ENCODE data around the gene HMOX2. TPM values are rescaled to one million over a fixed set of nuclear protein-coding genes. Genes with fewer than 3 reads are reported as not detected.

HMOX2 gene
- total RNA-seq, 2 donors from 2014 or later, result 28.3 to 30.5 TPM

DNA sequence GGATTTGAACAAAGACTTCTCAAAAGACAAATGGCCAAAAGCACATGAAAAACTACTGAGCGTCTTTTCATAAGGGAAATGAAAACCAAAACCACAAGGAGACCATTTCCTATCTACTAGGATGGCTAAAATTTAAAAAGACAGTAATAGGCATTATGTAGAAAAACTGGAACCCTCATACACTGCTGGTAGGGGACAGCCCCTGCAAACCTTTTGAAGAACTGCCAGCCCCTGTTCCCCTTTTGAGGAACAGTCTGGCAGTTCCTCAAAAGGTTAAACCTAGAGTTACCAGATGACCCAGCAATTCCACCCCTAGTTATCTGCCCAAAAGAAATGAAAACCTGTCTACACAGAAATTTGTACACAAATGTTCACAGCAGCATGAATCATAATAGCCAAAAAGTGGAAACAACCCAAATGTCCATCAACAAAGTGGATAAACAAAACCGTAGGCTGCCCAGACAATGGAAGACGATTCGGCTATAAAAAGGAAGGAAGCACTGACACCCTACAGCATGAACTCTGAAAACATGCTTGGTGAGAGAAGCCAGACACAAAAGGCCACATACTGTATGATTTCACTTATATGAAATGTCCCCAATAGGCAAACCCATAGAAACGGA lies 39.5 kb downstream of the HMOX2 start:
- no peak for DNase-seq (ENCODE audit: low spot score)
- intact Hi-C loops (cut with DNase I), result no loop called here

DNA sequence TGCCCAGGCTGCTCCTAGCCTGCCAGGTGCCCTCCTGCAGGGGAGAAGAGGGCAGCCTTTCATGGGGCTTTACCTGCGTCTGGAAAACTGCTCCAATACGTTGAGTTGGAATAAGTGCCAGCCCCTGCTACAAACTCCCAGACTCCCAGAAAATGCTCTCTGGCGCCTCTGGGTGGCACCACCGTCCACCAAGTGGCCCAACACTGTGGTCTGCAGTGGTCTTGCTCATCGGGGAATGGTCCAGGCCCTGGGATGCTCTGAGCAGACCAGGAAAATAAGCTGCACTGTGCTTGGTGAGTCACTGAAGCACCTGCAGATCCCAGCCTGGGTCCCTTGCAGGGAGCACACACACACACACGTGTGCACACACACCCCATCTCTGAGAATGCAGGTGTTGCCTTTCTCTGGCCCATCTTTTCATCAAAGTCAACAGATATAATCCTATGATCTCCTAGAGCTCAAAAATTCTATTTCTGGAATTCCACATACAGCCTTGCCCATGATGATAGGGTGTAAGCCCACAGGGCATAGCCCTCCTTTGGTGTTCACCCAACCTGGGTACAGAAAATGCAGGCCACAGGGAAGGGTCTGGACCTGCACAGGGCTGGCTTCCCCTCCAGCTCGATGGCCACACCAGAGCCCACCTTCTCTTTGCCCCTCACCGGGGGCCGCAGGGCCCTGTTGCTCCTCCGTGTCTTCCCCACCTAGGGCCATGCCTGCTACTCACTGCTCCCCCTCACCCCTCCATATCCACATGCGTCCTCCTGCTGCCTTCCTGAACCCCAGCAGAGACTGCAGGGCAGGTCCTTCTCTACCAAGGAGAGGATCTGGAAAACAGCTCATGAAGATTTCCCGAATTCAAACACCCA lies 41.8 kb downstream of the HMOX2 start:
- no peak for DNase-seq (ENCODE audit: low spot score)
- intact Hi-C loops (cut with DNase I), result no loop called here

DNA sequence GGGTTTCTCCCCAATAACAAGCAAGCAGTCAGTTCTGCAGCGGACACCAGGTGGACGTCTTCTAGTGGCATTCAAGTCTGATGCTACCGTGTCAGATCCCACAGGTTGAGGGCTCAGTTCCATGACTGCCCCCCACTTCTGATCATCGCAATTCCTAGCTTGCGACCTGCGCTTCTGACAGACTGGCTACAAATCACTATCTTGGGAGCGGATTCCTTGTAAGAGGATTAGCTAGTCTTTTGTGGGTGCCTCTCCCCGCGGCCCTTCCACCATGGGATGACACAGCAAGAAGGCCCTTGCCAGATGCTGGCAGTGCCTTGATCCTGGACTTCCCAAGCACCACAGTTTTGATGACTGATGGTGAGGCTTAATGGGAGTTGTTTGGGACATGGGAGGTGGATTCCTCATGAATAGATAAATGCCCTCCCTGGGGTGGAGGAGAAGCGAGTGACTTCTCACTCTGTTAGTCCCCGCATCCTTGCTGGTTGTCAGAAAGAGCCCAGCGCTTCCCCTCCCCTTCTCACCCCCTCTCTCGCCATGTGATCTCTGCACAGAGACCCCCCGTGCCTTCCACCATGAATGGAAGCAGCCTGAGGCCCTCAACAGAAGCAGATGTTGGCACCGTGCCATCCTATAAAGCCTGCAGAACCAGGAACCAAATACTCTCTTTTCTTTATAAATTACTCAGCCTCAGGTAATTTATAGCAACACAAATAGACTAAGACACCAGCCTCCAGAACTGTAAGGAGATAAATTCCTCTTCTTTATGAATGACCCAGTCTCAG lies 43.3 kb downstream of the HMOX2 start:
- intact Hi-C loops (cut with DNase I), result no loop called here
- DNase-seq (ENCODE audit: low spot score), result no peak

DNA sequence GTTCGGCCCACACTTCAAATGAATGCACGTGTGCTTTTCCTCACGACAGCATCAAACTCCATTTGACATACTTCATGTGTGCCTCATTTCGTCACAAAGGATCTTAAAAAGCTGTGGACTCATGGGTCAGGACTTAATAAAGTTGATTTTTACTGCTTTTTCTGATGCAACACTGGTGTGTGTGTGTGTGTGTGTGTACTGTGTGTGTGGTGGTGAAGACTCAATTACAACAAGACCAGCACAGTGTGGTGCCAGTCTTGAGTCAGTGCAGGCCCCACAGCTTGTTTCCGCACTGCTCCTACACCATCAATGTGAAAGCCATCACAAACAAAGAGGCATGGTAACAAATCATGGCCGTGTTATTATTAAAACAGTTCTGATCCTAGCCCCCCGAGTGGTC lies 44.7 kb downstream of the HMOX2 start:
- no peak for DNase-seq (ENCODE audit: low spot score)

DNA sequence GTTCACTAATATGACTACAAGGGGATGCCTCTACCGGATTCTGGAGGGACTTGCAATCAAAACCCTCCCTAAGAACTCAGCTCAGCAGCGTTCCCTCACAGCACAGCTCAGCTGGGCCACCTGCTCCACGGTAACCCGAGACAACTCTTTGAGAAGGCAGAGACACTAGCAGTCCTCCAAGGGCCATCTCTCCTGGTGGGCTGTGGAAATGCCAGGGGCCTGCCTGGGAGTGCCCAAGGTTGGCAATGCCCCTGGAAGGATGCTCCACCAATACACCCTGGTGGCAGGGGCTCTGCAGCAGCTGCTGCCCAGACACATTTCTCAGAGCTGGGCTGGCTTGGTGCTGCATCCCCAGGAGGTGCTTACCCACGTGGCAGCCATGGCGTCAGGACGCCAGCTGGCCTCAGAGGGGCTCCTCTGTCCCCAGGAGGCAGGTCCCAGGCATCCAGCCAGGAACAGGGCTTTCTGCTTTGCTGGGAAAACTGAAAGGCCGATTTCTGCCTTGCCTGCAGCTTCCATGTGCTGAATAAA lies 45.9 kb downstream of the HMOX2 start:
- intact Hi-C loops (cut with DNase I), result no loop called here
- DNase-seq (ENCODE audit: low spot score), result no peak

More for the DNA sequence above, 44.7 kb downstream of the HMOX2 start:
- intact Hi-C loops (cut with DNase I), result no loop called here

DNA sequence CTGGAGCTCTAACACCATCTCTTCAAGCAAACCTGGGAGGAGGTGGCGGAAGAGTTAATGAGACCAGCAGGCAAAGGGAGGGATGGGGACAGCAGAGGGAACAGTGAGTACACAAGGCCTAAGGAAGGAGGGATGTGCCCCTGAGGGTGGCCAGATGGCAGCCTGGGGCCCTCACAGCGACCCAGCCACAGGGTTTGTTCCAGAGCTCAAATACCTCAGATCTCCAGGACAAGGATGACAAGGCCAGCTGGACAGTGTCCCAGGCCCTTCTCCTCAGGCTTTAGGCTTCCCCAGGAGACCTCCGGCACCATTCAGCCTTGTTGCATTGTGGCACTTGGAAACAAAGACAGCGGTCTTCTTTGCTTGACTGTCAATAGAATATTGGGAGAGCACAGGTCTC lies 47.5 kb downstream of the HMOX2 start:
- intact Hi-C loops (cut with DNase I), result no loop called here
- DNase-seq (ENCODE audit: low spot score), result no peak

DNA sequence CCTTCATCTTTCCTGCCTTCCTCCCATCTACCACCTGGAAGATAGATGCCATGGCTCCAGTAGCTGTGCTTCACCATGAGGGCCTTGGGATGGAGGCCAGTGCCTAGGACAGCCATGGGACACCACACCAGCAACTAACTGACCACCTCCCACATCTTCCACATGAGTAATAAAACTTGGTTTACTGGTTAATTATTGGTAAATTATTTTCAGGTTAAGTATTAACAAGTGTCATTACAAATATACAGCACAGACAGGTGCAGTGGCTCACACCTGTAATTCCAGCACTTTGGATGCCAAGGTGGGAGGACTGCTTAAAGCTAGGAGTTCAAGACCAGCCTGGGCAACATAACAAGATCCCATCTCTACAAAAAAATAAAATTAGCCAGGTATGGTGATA lies 48.4 kb downstream of the HMOX2 start:
- intact Hi-C loops (cut with DNase I), result no loop called here
- DNase-seq (ENCODE audit: low spot score), result no peak

DNA sequence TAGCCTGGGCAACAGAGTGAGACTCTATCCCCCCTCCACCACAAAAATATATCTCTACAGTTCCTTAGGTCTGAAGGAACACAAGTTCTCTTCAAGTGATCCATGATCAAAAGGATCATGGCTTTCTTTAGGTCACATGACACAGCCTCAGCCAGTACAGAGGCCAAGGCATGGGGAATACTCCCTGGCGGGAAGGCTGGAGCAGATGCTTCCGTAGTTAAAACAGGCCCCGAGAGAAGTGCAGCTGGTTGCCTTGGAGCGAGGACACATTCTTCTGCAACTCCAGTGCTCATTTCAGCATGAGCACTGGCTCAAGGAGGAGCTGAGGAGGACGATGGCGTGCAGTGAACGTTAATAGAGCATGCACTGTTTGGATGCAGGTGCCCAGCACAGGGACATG lies 48.9 kb downstream of the HMOX2 start:
- intact Hi-C loops (cut with DNase I), result no loop called here
- DNase-seq (ENCODE audit: low spot score), result no peak

DNA sequence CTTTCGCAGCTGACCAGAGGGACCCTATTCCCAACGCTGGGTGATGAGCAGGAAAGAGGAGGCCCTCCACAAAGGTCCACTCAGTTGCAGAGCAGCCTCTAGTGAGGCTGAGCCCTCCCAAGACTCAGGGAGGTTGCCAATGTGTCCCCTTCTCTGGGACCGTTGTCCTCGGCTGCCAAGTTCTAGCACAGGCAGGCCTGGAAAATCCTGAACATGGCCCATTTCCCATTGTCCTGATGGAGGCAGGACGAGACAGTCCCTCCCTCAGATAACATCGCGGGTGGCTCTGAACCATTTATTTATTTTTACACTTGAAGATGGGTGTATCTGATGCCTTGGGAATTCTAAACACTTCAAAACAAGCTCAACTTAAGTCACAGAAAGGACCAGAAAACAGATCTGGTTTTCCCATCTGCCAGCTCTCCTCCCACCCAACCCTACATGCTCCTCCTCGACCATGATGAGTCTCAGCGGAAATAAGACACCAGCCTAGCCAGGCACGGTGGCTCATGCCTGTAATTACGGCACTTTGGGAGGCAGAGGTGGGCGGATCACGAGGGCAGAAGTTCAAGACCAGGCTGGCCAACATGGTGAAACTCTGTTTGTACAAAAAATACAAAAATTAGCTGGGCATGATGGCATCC lies 49.6 kb downstream of the HMOX2 start:
- intact Hi-C loops (cut with DNase I), result no loop called here

DNA sequence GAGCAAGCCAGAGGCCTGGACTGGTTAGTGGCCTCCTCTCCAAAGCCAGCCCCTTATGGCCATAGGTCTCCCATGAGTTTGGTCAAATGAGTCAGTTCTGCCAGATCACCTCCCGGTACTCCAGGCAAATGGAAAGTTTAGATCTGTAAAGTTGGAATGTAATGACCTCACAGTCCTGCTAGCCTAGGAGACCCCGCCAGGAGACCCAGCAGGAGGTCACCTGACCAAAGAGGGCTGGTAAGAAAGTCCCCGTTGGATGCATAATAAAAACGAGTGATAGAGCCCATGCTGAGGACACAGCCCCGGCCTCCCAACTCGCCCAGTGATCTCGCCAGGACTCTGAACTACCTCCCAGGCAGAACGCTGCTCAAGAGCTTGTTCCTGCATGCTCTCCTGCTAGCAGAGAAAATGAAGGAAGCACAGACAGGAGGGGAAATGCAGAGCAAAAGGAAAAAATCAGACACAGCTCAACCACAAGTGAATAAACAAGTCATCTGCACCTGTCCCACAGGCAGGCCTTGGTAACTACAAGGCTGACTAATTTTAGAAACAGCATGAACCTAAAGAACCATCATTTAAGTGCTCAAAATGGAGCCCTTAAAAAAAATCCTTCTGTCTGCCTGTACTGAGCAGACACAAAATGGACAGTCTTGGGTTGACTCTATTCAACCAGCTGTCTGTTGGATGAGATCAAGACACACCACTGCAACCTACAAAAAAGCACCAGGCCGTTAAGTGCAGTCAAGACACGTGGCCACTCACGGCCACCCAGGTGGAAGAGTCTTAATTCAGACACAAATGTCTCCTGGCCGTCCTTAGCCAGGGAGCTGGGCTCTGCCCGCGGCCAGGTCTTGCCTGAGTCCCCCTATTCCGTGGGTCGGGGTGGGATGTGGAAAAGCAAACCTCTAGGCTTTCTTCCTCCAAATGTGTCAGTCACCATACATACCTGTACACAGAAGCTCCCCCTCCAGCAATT lies 53.2 kb downstream of the HMOX2 start:
- intact Hi-C loops (cut with DNase I), result no loop called here
- no peak for DNase-seq (ENCODE audit: low spot score)

More for the DNA sequence above, 49.6 kb downstream of the HMOX2 start:
- no peak for DNase-seq (ENCODE audit: low spot score)

DNA sequence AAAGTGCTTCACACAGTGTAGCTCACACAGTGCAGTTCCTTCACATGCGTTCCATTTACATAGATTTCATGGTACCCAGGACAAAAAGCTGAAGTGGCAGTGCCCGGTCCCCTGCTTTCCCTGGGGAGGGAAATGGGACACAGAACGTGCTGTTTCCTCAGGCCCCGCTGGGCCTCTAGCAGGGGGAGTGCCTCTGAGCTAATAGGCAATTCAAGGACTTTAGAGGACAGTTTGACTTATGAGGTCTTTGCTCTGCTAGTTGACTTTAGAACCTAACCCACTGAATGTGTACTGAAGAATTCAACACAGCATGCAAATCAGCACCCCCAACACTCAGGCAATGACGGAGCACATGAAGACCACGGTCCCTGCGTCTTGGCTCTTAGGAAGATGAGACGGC lies 55.6 kb downstream of the HMOX2 start:
- intact Hi-C loops (cut with DNase I), result loop anchor here in 1 of 2 donors (1.0 kb wide), 1 partner anchor 15 kb away; no protein-coding TSS in a partner anchor
- no peak for DNase-seq (ENCODE audit: low spot score)

DNA sequence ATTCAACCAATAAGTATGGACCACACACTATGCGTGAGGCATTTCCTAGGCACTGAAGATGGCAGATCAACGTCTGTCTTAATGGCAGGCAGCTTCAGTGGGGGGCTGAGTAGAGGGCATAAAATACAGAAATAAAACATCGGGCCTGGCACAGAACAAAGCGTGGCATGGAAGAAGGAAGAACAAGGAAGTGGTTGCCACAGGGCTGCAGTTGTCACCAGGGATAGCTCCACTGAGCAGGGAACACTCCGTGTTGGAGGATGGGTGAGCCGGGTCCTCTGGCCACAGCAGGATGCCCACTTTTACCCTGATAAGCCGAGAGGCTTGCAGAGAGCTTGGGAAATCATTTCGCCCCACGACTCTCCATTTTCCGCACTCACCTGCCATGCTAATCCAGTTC lies 56.0 kb downstream of the HMOX2 start:
- no peak for DNase-seq (ENCODE audit: low spot score)
- intact Hi-C loops (cut with DNase I), result no loop called here

DNA sequence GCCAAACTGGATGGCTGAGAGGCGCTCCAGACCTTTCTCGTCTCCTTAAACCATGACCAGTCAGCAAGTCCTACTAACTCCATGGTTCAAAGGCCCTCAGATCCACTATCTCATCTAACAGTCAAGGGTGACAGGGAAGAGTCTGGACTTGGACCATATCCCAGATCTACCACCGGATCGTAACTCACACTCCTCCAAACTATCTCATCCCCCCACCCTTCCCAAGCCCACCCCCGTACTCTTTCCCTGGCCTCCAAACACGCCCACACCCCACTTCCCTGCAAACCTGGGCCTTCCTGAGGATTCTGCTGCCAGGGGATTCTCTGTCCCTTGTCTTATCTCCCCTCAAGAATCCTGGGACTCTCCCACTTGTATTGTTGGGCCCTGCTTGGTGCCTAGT lies 57.3 kb downstream of the HMOX2 start:
- no peak for DNase-seq (ENCODE audit: low spot score)
- intact Hi-C loops (cut with DNase I), result no loop called here

DNA sequence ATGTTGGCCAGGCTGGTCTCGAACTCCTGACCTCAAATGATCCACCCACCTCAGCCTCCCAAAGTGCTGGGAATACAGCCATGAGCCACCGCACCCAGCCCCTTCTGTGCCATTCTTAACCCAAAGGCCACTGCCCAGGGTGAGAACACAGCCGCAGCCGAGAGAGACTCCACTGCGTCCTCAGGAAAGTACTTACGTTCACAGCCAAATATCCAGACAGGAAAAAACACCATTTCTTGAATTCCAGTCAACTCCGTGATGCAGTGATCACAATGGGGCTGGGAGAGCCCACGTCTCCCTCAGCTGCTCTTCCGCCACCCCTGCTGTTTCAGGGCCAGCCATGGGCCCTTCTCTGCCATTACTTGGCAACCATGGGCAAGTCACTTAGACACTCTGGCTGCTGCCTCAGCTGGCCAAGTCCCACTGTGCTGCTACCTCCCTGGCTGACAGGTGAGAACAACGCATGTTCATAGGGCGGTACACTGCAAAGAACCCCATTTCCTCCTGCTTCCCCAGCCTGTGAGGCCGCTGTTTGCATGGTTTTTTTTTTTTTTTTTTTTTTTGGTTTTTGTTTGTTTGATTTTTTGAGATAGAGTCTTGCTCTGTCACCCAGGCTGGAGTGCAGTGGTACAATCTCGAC lies 58.1 kb downstream of the HMOX2 start:
- DNase-seq (ENCODE audit: low spot score), result no peak
- intact Hi-C loops (cut with DNase I), result no loop called here

DNA sequence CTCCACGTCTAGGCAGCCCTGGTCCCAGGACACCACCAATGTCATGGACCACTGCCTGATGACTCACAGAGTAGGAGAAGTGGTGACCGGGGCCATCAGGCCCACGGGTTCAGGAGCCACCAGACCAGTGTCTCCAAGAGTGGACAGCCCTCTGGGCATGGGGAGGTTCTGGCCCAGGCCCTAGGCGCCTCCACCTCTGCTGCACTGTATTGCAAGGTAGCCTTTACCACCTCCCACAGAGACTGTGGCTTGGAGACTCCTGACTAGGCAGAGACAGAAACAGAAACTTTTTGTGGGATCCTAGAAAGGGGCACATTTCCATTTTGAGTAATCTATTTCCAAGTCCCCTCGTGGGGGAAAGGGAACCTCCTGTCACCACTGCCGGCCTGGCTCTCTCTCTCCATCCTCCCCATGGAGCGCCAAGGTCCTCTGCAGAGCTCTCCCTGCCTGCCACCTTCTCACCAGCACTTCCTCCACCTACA lies 59.5 kb downstream of the HMOX2 start:
- no peak for DNase-seq (ENCODE audit: low spot score)
- intact Hi-C loops (cut with DNase I), result no loop called here

DNA sequence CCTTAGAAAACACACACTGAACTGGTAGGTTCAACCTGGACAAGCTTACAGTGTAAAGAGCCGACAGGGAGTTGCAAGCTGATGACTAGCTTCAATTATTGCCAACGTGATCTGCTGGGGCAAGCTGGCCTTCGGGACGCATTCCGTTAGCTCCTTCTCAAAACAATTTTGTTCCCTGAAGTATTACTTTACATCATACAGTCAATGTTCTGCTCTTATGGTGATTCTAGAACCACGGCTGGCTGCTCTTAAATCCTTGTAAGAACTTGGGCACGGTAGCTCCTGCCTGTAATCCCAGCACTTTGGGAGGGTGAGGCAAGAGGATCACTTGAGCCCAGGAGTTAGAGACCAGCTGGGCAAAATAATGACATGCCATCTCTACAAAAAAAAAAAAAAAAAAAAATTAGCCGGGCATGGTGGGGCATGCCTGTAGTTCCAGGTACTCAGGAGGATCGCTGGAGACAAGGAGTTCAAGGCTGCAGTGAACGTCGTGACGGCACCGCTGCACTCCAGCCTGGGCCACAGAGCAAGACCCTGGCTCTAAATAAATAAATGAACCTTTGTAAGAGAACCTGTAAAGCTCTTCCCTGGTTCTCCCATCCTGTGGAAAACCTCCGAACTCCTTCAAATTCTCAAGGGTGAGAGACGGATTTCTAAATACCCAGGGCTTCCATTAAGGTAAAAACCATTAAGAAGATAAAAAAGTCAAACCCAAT lies 60.4 kb downstream of the HMOX2 start:
- intact Hi-C loops (cut with DNase I), result no loop called here
- DNase-seq (ENCODE audit: low spot score), result no peak
